SK-N-SH (cell line): ENCODE measurements around the gene WDR33. TPM values are rescaled to one million over a fixed set of nuclear protein-coding genes. Genes with fewer than 3 reads are reported as not detected.

Experiments used
- CTCF ChIA-PET: fragments of 300-600, 350-600 bp; formaldehyde crosslinking; extraction: SDS; loops from one replicate; lab custom pipeline; 2021; lab: Yijun Ruan, JAX
- POLR2A ChIA-PET: fragments of 350-600 bp; sonication (Branson Sonifier 250); formaldehyde crosslinking; extraction: SDS; loops from one replicate; lab custom pipeline; 2020; ENCODE audit warnings: antibody characterized with exemption, inconsistent platforms; lab: Yijun Ruan, JAX
- DNase-seq: peaks from one replicate; pipeline ENCODE4 v3.0.0; 2012
- H2AFZ ChIP-seq: fragments of 200-600 bp; sonication (generic); 2 replicates; pipeline ENCODE4 v1.8.1; 2016; ENCODE audit warnings: antibody characterized with exemption, mild to moderate bottlenecking, low read depth
- H3F3A ChIP-seq: fragments of 200-600 bp; sonication (generic); replicated peaks from 2 replicates; pipeline ENCODE3; 2016; ENCODE audit warnings: antibody characterized with exemption, mild to moderate bottlenecking; ENCODE audit not compliant: insufficient read depth
- H3K27ac ChIP-seq, 2 experiments: fragments of 200-500 bp in 1 of 2; fragments of 200-600 bp in 1 of 2; sonication (Bioruptor generic) in 1 of 2; sonication (generic), shearing (Covaris generic) in 1 of 2; 2 replicates each; pipeline versions ENCODE4 v1.5.1 to v1.6.1; 2014 to 2016; ENCODE audit warnings: low read depth in 2 of 2, inconsistent platforms in 1 of 2, low read length in 1 of 2, mild to moderate bottlenecking in 1 of 2, mixed read lengths in 1 of 2
- H3K27me3 ChIP-seq: fragments of 200-600 bp; sonication (generic), shearing (Covaris generic); 2 replicates; pipeline ENCODE4 v1.6.1; 2016; ENCODE audit warnings: mixed run types; ENCODE audit not compliant: insufficient read depth
- H3K36me3 ChIP-seq, 2 experiments: fragments of 200-500 bp in 1 of 2; fragments of 200-600 bp in 1 of 2; sonication (Bioruptor generic) in 1 of 2; sonication (generic) in 1 of 2; replicated peaks in 1 of 2; 2 replicates each; pipeline versions ENCODE3 to v1.5.1; 2014 to 2016; ENCODE audit warnings: low read length in 1 of 2, mild to moderate bottlenecking in 1 of 2; ENCODE audit not compliant: insufficient read depth in 2 of 2, control insufficient read depth in 1 of 2
- H3K4me1 ChIP-seq, 2 experiments: fragments of 200-500 bp in 1 of 2; fragments of 200-600 bp in 1 of 2; sonication (Bioruptor generic) in 1 of 2; sonication (generic), shearing (Covaris generic) in 1 of 2; 2 replicates each; pipeline versions ENCODE4 v1.5.1 to v1.6.1; 2014 to 2016; ENCODE audit warnings: low read depth in 1 of 2, low read length in 1 of 2, mixed run types in 1 of 2; ENCODE audit not compliant: insufficient read depth in 2 of 2, control insufficient read depth in 1 of 2
- H3K4me2 ChIP-seq: fragments of 200-600 bp; sonication (generic), shearing (Covaris generic); 2 replicates; pipeline ENCODE4 v1.6.1; 2017; ENCODE audit warnings: mixed run types
- H3K4me3 ChIP-seq, 2 experiments: fragments of 200-500 bp in 1 of 2; fragments of 200-600 bp in 1 of 2; sonication (Bioruptor generic) in 1 of 2; sonication (generic), shearing (Covaris generic) in 1 of 2; 2 replicates each; pipeline versions ENCODE4 v1.5.1 to v1.8.1; 2014 to 2016; ENCODE audit warnings: low read depth in 2 of 2, inconsistent platforms in 1 of 2, low read length in 1 of 2, mild to moderate bottlenecking in 1 of 2, mixed read lengths in 1 of 2, moderate library complexity in 1 of 2
- H3K79me2 ChIP-seq: fragments of 200-600 bp; sonication (generic); 2 replicates; pipeline ENCODE4 v1.8.1; 2017; ENCODE audit warnings: mild to moderate bottlenecking; ENCODE audit not compliant: insufficient read depth
- H3K9ac ChIP-seq: fragments of 200-600 bp; sonication (generic); 2 replicates; pipeline ENCODE4 v1.6.1; 2017; ENCODE audit warnings: mixed run types
- H3K9me2 ChIP-seq: fragments of 200-600 bp; sonication (generic); 2 replicates; pipeline ENCODE4 v1.6.1; 2017; ENCODE audit warnings: mixed run types
- H3K9me3 ChIP-seq: fragments of 200-600 bp; sonication (generic); 2 replicates; pipeline ENCODE4 v1.6.1; 2017; ENCODE audit warnings: mixed run types, mild to moderate bottlenecking, moderate library complexity
- H4K20me1 ChIP-seq: fragments of 200-600 bp; sonication (generic); 2 replicates; pipeline ENCODE4 v1.6.1; 2017; ENCODE audit warnings: mild to moderate bottlenecking, mixed run types; ENCODE audit not compliant: insufficient read depth
- IRF3 ChIP-seq: fragments of 150-350 bp; IDR thresholded peaks from 2 replicates; pipeline ENCODE4 v1.6.1; 2016; ENCODE audit warnings: mild to moderate bottlenecking, low read depth, low read length
- MEF2A ChIP-seq: IDR thresholded peaks from 2 replicates; pipeline ENCODE4 v1.4.0; 2012; ENCODE audit warnings: low read depth, borderline replicate concordance
- SMC3 ChIP-seq: IDR thresholded peaks from 2 replicates; pipeline ENCODE4 v1.6.1; 2012; ENCODE audit warnings: low read depth, low read length, improper control_type of control experiment
- TEAD4 ChIP-seq: IDR thresholded peaks from 2 replicates; pipeline ENCODE4 v1.4.0; 2012; ENCODE audit warnings: mild to moderate bottlenecking, borderline replicate concordance; ENCODE audit not compliant: insufficient read depth
- USF2 ChIP-seq: fragments of 150-350 bp; IDR thresholded peaks from 2 replicates; pipeline ENCODE4 v1.6.1; 2017; ENCODE audit warnings: antibody characterized with exemption, low read length, low read depth, borderline replicate concordance
- ZBTB33 ChIP-seq: IDR thresholded peaks from 2 replicates; pipeline ENCODE4 v1.4.0; 2012; ENCODE audit warnings: low read depth, borderline replicate concordance
- WGBS: methylation state at CpG from one replicate; pipeline ENCODE4 v1.1.6; 2017; ENCODE audit warnings: low lambda C conversion rate; 5-methylcytosine and 5-hydroxymethylcytosine counted together
- polyA plus RNA-seq, 3 experiments: library from polyadenylated mRNA; depleted of rRNA; stranded (reverse); fragments of >200 nt; gene quantifications; 2 replicates each; pipeline ENCODE4 v1.2.3, GENCODE V29; 2012
- TF ChIP-seq, protein P1 (sequence below): fragments of 200-600 bp; sonication (generic); IDR thresholded peaks from 2 replicates; pipeline ENCODE4 v1.6.1; 2017; ENCODE audit warnings: antibody characterized with exemption, mild to moderate bottlenecking, moderate library complexity

WDR33 gene
- polyA plus RNA-seq, 1 of the 3 experiments (the other 2 are of a cell fraction), result 12.4 TPM

DNA sequence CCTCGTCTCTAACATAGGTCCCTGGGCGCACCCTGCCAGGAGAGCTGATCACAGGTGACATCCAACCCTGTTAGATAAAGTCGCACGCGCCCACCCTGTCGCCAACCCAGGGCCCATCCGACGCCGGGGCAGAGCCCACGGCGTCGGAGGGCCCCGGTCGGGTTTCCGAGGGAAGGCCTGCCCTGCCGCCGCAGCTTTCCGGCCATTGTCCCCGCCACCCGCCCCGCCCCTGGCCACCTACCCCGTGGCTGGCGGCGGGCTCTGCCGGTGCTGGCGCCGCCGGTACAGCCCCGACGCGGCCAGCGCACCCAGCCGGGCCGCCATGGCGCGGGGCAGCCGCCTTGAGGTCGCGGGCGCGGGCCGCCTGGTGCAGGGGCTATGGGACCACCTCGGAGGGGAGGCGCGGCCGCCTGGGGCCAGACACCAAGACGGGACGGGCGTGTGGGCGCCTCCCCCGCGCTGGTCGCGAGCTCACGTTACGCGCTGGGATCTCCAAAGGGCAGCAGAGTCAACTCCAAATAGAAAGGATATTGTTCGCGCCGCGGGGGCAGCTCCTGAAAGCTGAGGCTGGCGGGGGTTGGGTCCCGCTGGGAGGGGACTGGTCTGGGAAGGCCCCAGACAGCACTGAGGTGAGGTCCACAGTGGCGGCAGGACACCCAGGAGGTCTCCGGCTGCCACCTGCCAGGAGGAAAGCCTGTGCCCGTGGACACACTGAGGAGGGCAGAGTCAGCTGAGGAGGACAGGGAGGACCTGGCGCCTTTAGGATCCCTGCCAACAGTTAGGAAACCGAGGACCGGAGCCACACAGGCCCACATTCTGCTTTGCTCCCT is 146.7 kb downstream of the WDR33 start:
- Histone ChIP-seq H3K4me1 (peaks cover 0 to 21% of the 10 kb centered on the region in 2 experiments; a peak in 1 of 4 replicates), H2AFZ (no peak overlapping the region), H3K79me2 (0 out of 2 replicates have a peak, but pooled peaks cover 3% of the 10 kb centered on the region), H3K27ac (no peak overlapping the region), H3K4me3 (no peak overlapping the region), H3F3A (no peaks in the 10 kb centered on the region), H3K9me3 (no peaks in the 10 kb centered on the region), H3K9ac (no peak overlapping the region), H4K20me1 (no peaks in the 10 kb centered on the region), H3K9me2 (no peaks in the 10 kb centered on the region), H3K4me2 (no peak overlapping the region), H3K36me3 (no peaks in the 10 kb centered on the region), H3K27me3 (no peaks in the 10 kb centered on the region)
- POLR2A ChIA-PET, result interaction anchor here (1.8 kb wide), 1 partner anchor 11 kb away, joined by 6 read pairs; the partner anchor contains the start of gene LIMS2
- DNase-seq, result no peak
- 91% methylated on average over 44 of the region's 69 CpGs for WGBS
- TF ChIP-seq USF2, result no peak
- TF ChIP-seq IRF3, result no peak
- TF ChIP-seq SMC3, result no peak
- TF ChIP-seq, protein P1, sequence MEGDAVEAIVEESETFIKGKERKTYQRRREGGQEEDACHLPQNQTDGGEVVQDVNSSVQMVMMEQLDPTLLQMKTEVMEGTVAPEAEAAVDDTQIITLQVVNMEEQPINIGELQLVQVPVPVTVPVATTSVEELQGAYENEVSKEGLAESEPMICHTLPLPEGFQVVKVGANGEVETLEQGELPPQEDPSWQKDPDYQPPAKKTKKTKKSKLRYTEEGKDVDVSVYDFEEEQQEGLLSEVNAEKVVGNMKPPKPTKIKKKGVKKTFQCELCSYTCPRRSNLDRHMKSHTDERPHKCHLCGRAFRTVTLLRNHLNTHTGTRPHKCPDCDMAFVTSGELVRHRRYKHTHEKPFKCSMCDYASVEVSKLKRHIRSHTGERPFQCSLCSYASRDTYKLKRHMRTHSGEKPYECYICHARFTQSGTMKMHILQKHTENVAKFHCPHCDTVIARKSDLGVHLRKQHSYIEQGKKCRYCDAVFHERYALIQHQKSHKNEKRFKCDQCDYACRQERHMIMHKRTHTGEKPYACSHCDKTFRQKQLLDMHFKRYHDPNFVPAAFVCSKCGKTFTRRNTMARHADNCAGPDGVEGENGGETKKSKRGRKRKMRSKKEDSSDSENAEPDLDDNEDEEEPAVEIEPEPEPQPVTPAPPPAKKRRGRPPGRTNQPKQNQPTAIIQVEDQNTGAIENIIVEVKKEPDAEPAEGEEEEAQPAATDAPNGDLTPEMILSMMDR, result no peak
- no peak for TF ChIP-seq MEF2A
- TF ChIP-seq ZBTB33, result no peak
- TF ChIP-seq TEAD4, result no peak
- CTCF ChIA-PET, result interaction anchor here (0.6 to 1.5 kb wide), 3 partner anchors 12 to 249 kb away, joined by 3 read pairs; no protein-coding TSS in a partner anchor
